ENCODE measurements around the gene CFAP47. TPM values are rescaled to one million over a fixed set of nuclear protein-coding genes. Genes with fewer than 3 reads are reported as not detected.

The CFAP47 gene
- total and polyA plus RNA-seq, 9 of the 15 experiments (the other 6 are each of a cell fraction or from before 2014, with no cell fraction given) = 0.06 to 0.29 (median 0.13) TPM

DNA sequence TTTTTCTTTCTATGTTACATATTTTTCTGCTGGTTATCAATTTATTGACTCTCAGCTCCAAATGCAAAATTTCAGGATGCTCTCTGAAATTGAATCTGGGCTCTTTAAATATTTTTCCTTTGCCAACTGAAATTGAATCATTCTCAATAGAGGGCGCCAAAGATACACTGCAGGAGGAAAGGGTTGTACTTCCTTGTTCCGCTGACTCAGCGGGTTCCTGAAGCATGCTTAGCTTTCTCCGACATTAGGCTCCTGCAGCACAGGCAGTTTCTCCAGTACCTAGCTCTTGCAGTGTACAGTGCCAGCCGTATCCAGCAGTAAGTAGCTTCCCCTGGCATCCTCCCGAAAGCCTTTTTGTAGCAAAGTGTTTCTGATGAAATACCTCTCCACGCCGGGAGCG is 28.8 kb upstream of the CFAP47 start (continued):
- TF ChIP-seq, protein P1, sequence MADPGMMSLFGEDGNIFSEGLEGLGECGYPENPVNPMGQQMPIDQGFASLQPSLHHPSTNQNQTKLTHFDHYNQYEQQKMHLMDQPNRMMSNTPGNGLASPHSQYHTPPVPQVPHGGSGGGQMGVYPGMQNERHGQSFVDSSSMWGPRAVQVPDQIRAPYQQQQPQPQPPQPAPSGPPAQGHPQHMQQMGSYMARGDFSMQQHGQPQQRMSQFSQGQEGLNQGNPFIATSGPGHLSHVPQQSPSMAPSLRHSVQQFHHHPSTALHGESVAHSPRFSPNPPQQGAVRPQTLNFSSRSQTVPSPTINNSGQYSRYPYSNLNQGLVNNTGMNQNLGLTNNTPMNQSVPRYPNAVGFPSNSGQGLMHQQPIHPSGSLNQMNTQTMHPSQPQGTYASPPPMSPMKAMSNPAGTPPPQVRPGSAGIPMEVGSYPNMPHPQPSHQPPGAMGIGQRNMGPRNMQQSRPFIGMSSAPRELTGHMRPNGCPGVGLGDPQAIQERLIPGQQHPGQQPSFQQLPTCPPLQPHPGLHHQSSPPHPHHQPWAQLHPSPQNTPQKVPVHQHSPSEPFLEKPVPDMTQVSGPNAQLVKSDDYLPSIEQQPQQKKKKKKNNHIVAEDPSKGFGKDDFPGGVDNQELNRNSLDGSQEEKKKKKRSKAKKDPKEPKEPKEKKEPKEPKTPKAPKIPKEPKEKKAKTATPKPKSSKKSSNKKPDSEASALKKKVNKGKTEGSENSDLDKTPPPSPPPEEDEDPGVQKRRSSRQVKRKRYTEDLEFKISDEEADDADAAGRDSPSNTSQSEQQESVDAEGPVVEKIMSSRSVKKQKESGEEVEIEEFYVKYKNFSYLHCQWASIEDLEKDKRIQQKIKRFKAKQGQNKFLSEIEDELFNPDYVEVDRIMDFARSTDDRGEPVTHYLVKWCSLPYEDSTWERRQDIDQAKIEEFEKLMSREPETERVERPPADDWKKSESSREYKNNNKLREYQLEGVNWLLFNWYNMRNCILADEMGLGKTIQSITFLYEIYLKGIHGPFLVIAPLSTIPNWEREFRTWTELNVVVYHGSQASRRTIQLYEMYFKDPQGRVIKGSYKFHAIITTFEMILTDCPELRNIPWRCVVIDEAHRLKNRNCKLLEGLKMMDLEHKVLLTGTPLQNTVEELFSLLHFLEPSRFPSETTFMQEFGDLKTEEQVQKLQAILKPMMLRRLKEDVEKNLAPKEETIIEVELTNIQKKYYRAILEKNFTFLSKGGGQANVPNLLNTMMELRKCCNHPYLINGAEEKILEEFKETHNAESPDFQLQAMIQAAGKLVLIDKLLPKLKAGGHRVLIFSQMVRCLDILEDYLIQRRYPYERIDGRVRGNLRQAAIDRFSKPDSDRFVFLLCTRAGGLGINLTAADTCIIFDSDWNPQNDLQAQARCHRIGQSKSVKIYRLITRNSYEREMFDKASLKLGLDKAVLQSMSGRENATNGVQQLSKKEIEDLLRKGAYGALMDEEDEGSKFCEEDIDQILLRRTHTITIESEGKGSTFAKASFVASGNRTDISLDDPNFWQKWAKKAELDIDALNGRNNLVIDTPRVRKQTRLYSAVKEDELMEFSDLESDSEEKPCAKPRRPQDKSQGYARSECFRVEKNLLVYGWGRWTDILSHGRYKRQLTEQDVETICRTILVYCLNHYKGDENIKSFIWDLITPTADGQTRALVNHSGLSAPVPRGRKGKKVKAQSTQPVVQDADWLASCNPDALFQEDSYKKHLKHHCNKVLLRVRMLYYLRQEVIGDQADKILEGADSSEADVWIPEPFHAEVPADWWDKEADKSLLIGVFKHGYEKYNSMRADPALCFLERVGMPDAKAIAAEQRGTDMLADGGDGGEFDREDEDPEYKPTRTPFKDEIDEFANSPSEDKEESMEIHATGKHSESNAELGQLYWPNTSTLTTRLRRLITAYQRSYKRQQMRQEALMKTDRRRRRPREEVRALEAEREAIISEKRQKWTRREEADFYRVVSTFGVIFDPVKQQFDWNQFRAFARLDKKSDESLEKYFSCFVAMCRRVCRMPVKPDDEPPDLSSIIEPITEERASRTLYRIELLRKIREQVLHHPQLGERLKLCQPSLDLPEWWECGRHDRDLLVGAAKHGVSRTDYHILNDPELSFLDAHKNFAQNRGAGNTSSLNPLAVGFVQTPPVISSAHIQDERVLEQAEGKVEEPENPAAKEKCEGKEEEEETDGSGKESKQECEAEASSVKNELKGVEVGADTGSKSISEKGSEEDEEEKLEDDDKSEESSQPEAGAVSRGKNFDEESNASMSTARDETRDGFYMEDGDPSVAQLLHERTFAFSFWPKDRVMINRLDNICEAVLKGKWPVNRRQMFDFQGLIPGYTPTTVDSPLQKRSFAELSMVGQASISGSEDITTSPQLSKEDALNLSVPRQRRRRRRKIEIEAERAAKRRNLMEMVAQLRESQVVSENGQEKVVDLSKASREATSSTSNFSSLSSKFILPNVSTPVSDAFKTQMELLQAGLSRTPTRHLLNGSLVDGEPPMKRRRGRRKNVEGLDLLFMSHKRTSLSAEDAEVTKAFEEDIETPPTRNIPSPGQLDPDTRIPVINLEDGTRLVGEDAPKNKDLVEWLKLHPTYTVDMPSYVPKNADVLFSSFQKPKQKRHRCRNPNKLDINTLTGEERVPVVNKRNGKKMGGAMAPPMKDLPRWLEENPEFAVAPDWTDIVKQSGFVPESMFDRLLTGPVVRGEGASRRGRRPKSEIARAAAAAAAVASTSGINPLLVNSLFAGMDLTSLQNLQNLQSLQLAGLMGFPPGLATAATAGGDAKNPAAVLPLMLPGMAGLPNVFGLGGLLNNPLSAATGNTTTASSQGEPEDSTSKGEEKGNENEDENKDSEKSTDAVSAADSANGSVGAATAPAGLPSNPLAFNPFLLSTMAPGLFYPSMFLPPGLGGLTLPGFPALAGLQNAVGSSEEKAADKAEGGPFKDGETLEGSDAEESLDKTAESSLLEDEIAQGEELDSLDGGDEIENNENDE (IDR thresholded peaks at IDR 0.05; ENCODE audit: low read depth, low read length) = no peak
- TF ChIP-seq, protein P2, sequence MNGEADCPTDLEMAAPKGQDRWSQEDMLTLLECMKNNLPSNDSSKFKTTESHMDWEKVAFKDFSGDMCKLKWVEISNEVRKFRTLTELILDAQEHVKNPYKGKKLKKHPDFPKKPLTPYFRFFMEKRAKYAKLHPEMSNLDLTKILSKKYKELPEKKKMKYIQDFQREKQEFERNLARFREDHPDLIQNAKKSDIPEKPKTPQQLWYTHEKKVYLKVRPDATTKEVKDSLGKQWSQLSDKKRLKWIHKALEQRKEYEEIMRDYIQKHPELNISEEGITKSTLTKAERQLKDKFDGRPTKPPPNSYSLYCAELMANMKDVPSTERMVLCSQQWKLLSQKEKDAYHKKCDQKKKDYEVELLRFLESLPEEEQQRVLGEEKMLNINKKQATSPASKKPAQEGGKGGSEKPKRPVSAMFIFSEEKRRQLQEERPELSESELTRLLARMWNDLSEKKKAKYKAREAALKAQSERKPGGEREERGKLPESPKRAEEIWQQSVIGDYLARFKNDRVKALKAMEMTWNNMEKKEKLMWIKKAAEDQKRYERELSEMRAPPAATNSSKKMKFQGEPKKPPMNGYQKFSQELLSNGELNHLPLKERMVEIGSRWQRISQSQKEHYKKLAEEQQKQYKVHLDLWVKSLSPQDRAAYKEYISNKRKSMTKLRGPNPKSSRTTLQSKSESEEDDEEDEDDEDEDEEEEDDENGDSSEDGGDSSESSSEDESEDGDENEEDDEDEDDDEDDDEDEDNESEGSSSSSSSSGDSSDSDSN (IDR thresholded peaks at IDR 0.05; ENCODE audit: borderline replicate concordance in 1 of 2, low read depth in 2 of 2, low read length in 2 of 2) = no peak
- TF ChIP-seq KLF1 (tag; IDR thresholded peaks at IDR 0.05) (no peak), ZFPM2 (CRISPR knock-in tag; IDR thresholded peaks at IDR 0.05) (no peak), MAFK (IDR thresholded peaks at IDR 0.05; ENCODE audit: low read length) (peak; percentile 97), HNRNPLL (IDR thresholded peaks at IDR 0.05; ENCODE audit: low read depth, low read length, poor library complexity, severe bottlenecking) (no peak), SPI1 (IDR thresholded peaks at IDR 0.05; ENCODE audit: borderline replicate concordance, low read depth, low read length) (no peak), ZFP36 (IDR thresholded peaks at IDR 0.05; ENCODE audit: low read depth, low read length, partially characterized antibody) (no peak), GABPB1 (CRISPR knock-in tag; IDR thresholded peaks at IDR 0.05) (peak; percentile 30; the same call in 1 of the 2 replicates), ARNT (IDR thresholded peaks at IDR 0.05) (no peak), SIN3B (IDR thresholded peaks at IDR 0.05; ENCODE audit: low read depth) (no peak)
- TF ChIP-seq, protein P3, sequence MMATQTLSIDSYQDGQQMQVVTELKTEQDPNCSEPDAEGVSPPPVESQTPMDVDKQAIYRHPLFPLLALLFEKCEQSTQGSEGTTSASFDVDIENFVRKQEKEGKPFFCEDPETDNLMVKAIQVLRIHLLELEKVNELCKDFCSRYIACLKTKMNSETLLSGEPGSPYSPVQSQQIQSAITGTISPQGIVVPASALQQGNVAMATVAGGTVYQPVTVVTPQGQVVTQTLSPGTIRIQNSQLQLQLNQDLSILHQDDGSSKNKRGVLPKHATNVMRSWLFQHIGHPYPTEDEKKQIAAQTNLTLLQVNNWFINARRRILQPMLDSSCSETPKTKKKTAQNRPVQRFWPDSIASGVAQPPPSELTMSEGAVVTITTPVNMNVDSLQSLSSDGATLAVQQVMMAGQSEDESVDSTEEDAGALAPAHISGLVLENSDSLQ (IDR thresholded peaks at IDR 0.05) = no peak
- TF ChIP-seq, protein P4, sequence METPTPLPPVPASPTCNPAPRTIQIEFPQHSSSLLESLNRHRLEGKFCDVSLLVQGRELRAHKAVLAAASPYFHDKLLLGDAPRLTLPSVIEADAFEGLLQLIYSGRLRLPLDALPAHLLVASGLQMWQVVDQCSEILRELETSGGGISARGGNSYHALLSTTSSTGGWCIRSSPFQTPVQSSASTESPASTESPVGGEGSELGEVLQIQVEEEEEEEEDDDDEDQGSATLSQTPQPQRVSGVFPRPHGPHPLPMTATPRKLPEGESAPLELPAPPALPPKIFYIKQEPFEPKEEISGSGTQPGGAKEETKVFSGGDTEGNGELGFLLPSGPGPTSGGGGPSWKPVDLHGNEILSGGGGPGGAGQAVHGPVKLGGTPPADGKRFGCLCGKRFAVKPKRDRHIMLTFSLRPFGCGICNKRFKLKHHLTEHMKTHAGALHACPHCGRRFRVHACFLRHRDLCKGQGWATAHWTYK (CRISPR knock-in tag; IDR thresholded peaks at IDR 0.05) = no peak

All from K562 (cell line).